Measurements from ENCODE around the gene DNMBP. TPM values are rescaled to one million over a fixed set of nuclear protein-coding genes. Genes with fewer than 3 reads are reported as not detected.

DNMBP gene
- total RNA-seq, 1 experiment from 2014 or later, result 60.3 TPM

GRCh38 chr10:99872367-99873162 lies 137.2 kb downstream of the DNMBP start:
- H3K9ac ChIP-seq (ENCODE audit: low read length), result no peak overlapping the region
- no peaks in the 10 kb centered on the region for H3K9me3 ChIP-seq (ENCODE audit: control insufficient read depth in 1 of 2, insufficient read depth in 1 of 2, low read depth in 1 of 2, low read length in 2 of 2)
- intact Hi-C loops (cut with micrococcal nuclease), result no loop called here
- RAD21 ChIA-PET (ENCODE audit: low non-redundant PET in 1 of 2, low total read pairs in 2 of 2, uncharacterized antibody in 2 of 2, unreplicated experiment in 2 of 2), result interaction anchor here in 1 of 2 experiments (0.8 kb wide), 1 partner anchor 34 kb away, joined by 3 read pairs; no protein-coding TSS in a partner anchor
- CTCF ChIA-PET, result interaction anchor here (1.7 kb wide), 1 partner anchor 173 kb away, joined by 3 read pairs; no protein-coding TSS in a partner anchor
- no peak overlapping the region for H2AFZ ChIP-seq (ENCODE audit: low read depth, low read length, poor library complexity, severe bottlenecking)
- TF ChIP-seq SP1 (IDR thresholded peaks at IDR 0.05; ENCODE audit: low read depth), result 0 out of 2 replicates have a peak, but pooled peaks have one; percentile 30
- no peak for TF ChIP-seq POLR2AphosphoS5 (IDR thresholded peaks at IDR 0.05; ENCODE audit: low read depth, low read length)
- peak; percentile 65; the same call in 1 of the 2 replicates for TF ChIP-seq CBX3 (IDR thresholded peaks at IDR 0.05; ENCODE audit: low read depth)
- peak; percentile 23; the same call in 1 of the 2 replicates for TF ChIP-seq MAX (IDR thresholded peaks at IDR 0.05)
- TF ChIP-seq REST (IDR thresholded peaks at IDR 0.05; ENCODE audit: low read depth), result no peak
- peak; percentile 43 for TF ChIP-seq JUND (IDR thresholded peaks at IDR 0.05)
- no peak for TF ChIP-seq ZFX (IDR thresholded peaks at IDR 0.05)
- TF ChIP-seq FOSL1 (IDR thresholded peaks at IDR 0.05; ENCODE audit: low read depth), result 0 out of 2 replicates have a peak, but pooled peaks have one; percentile 42
- H3K27me3 ChIP-seq (ENCODE audit: insufficient read depth, low read length), result no peaks in the 10 kb centered on the region
- POLR2A ChIA-PET, result no interaction called here
- no peaks in the 10 kb centered on the region for H3K9me2 ChIP-seq (ENCODE audit: insufficient read depth)
- peak overlapping the region; percentile 13; the same call in 1 of the 2 replicates for H3K4me2 ChIP-seq (ENCODE audit: low read length)
- no peaks in the 10 kb centered on the region for H3K79me2 ChIP-seq (ENCODE audit: insufficient read depth, low read length)
- DNase-seq (ENCODE audit: low read depth, low spot score), result no peak
- H3K4me1 ChIP-seq (ENCODE audit: control insufficient read depth in 1 of 2, insufficient read depth in 2 of 2, low read length in 2 of 2), result peaks cover 7 to 17% of the 10 kb centered on the region in 2 experiments; a peak in 2 of 4 replicates
- peaks cover 19 to 24% of the 10 kb centered on the region in 2 experiments for H3K36me3 ChIP-seq (ENCODE audit: control insufficient read depth in 1 of 2, insufficient read depth in 2 of 2, low read length in 2 of 2)
- no peak overlapping the region for H3K4me3 ChIP-seq (replicated peaks in 1 of 2; ENCODE audit: low read depth in 1 of 2, low read length in 2 of 2)
- peak; percentile 58 for ATAC-seq
- no peak overlapping the region for H3K27ac ChIP-seq (ENCODE audit: low read depth, low read length)
- H4K20me1 ChIP-seq (ENCODE audit: insufficient read depth), result no peaks in the 10 kb centered on the region
- no TSS peak for BruUV-seq (replicated peaks)
